ENCODE results near the gene TKT.
"Not testable (repeated sequence)": the region's sequence is repeated elsewhere in the genome, so short reads cannot be mapped to it uniquely, and the experiment has no call there.

Gene TKT

DNA sequence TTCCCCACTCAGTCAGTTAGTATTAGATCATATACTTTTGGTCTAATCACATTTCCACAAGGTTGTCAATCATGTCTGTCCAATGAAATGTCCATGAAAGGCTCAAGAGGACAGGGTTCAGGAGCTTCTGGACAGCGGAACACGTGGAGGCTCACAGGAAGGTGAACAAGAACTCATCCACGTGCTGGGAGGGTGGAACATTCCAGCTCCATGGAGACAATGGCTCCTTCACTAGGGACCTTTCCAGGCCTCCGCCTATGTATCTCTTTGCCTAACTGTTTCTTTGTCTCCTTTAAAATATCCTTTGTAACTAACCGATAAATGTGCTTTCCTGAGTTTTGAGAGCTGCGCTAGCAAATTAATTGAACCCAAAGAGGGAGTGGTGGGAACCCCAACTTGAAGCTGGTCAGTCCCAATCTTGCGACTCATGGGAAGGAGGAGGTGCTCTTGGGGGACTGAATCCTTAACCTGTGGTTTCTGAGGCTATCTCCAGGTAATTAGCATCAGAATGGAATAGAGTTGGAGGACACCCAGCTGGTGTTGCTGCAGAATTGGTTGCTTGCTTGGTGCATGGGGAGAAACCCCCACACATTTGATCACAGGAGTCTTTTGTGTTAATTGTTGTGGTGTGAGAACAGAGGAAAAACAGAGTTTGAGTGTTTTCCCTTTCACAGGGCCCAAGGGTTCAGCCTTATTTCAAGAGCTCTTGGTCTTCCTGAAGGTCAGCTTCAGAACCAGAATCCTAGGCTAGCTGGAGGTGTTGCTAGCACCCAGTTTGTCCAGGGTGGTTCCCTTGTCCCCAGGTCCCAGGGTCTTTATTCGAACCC lies 3.0 kb upstream of the TKT start:
- no peaks in the 10 kb centered on the region for H3K27me3 ChIP-seq (ENCODE audit: control insufficient read depth, insufficient read depth, low read length)
- peaks cover 7% of the 10 kb centered on the region for H3K4me1 ChIP-seq (ENCODE audit: control insufficient read depth, insufficient read depth, low read length)
- no peaks in the 10 kb centered on the region for H3K9me3 ChIP-seq (replicated peaks; ENCODE audit: low read length)
- H3K36me3 ChIP-seq (ENCODE audit: insufficient read depth, low read length), result peaks cover under 1% of the 10 kb centered on the region
- no peak overlapping the region for H3K4me2 ChIP-seq (ENCODE audit: low read length)
- no peak overlapping the region for H3K9ac ChIP-seq (ENCODE audit: low read depth, low read length)
- H3K4me3 ChIP-seq (ENCODE audit: low read length), result no peak overlapping the region

GRCh38 chr3:53257465-53257864 lies 1.6 kb upstream of the TKT start:
- Histone ChIP-seq H3K27me3 (ENCODE audit: control insufficient read depth, insufficient read depth, low read length) (no peaks in the 10 kb centered on the region), H3K36me3 (ENCODE audit: insufficient read depth, low read length) (peaks cover 7% of the 10 kb centered on the region), H3K4me2 (ENCODE audit: low read length) (no peak overlapping the region), H3K9ac (ENCODE audit: low read depth, low read length) (no peak overlapping the region), H3K4me3 (ENCODE audit: low read length) (no peak overlapping the region), H3K9me3 (replicated peaks; ENCODE audit: low read length) (no peaks in the 10 kb centered on the region), H3K4me1 (ENCODE audit: control insufficient read depth, insufficient read depth, low read length) (peaks cover 16% of the 10 kb centered on the region)

DNA sequence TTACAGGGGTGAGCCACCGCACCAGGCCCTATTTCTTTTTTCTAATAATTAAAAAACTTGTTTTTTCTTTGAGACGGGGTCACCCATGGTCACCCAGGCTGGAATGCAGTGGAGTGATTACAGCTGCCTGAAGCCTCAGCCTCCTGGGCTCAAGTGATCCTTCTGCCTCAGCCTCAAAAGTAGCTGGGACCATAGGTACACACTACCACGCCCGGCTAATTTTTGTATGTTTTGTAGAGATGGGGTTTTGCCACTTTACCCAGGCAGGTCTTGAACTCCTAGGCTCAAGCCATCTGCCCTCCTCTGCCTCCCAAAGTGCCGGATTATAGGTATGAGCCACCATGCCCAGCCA lies 858 bp upstream of the TKT start:
- peaks cover 7% of the 10 kb centered on the region for H3K36me3 ChIP-seq (ENCODE audit: insufficient read depth, low read length)
- H3K4me2 ChIP-seq (ENCODE audit: low read length), result no peak overlapping the region
- no peaks in the 10 kb centered on the region for H3K9me3 ChIP-seq (replicated peaks; ENCODE audit: low read length)
- H3K27me3 ChIP-seq (ENCODE audit: control insufficient read depth, insufficient read depth, low read length), result no peaks in the 10 kb centered on the region
- H3K4me1 ChIP-seq (ENCODE audit: control insufficient read depth, insufficient read depth, low read length), result peaks cover 16% of the 10 kb centered on the region
- H3K9ac ChIP-seq (ENCODE audit: low read depth, low read length), result no peak overlapping the region
- no peak overlapping the region for H3K4me3 ChIP-seq (ENCODE audit: low read length)

DNA sequence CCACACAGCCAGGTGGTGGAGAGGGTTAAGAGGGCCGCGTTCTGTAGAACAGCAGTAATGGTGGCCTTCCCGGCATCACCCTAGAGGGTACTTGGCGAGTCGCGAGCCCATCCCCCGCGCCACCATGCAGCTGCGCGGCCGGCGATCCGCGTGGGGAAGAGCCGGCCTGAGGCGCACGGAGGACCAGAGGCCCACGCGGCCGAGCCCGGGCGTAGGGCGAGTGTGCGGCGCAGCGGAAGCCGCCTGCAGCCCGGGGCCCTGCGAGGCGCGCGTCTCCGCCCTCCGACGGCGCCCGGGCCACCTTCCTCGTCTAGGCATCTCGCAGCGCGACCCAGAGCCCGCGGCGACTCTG lies 423 bp downstream of the TKT start:
- Histone ChIP-seq H3K36me3 (ENCODE audit: insufficient read depth, low read length) (peaks cover 14% of the 10 kb centered on the region), H3K4me3 (ENCODE audit: low read length) (peak overlapping the region; percentile 93), H3K9me3 (replicated peaks; ENCODE audit: low read length) (no peaks in the 10 kb centered on the region), H3K4me2 (ENCODE audit: low read length) (peak overlapping the region; percentile 92), H3K27me3 (ENCODE audit: control insufficient read depth, insufficient read depth, low read length) (no peaks in the 10 kb centered on the region), H3K4me1 (ENCODE audit: control insufficient read depth, insufficient read depth, low read length) (peaks cover 25% of the 10 kb centered on the region), H3K9ac (ENCODE audit: low read depth, low read length) (peak overlapping the region; percentile 91)

DNA sequence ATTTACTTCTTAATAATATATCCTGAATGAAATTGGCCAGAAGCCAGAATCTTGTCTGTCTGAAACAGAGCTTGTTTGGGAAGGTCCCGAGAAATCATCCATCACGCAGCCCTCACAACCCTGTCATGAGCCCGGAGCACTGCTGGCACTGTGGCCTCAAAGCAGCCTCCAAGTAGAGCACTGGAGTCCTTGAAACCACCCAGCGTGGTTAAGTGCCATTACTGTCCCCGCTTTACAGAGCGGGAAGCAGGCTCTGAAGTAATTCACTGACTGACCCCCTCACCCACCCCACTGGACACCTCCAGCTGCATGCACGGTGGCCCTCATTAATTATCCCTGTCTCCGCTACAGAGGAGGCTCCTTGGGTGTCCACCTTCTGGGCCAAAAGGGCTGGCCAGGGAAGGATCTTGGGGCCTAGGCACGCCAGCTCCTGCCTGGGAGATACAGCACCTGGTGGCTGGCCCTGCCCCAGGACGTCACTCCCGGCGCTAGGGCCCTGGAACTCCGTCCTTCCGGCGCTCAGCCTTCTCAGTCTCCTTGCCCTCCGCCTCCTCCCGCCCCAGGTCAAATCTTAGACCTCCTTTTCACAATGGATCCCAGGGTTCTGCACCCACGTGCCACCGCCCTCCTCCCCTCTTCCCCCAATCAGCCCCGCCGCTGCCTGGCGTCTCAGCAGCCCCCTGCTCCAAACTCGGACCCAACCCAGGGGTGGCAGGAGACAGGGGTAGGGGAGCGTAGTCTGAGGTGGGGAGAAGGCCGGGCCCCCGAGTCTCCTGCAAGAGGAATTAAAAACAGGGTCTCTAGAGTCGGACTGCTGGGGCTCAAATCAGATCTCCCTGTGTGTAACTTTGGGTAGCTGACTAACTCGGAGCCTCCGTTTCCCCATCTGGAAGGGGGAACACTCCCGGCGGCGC lies 1.1 kb downstream of the TKT start:
- Histone ChIP-seq H3K36me3 (ENCODE audit: insufficient read depth, low read length) (peaks cover 14% of the 10 kb centered on the region), H3K27me3 (ENCODE audit: control insufficient read depth, insufficient read depth, low read length) (no peaks in the 10 kb centered on the region), H3K4me3 (ENCODE audit: low read length) (peak overlapping the region; percentile 93), H3K4me2 (ENCODE audit: low read length) (peak overlapping the region; percentile 92), H3K4me1 (ENCODE audit: control insufficient read depth, insufficient read depth, low read length) (peaks cover 30% of the 10 kb centered on the region), H3K9ac (ENCODE audit: low read depth, low read length) (peak overlapping the region; percentile 91), H3K9me3 (replicated peaks; ENCODE audit: low read length) (no peaks in the 10 kb centered on the region)

DNA sequence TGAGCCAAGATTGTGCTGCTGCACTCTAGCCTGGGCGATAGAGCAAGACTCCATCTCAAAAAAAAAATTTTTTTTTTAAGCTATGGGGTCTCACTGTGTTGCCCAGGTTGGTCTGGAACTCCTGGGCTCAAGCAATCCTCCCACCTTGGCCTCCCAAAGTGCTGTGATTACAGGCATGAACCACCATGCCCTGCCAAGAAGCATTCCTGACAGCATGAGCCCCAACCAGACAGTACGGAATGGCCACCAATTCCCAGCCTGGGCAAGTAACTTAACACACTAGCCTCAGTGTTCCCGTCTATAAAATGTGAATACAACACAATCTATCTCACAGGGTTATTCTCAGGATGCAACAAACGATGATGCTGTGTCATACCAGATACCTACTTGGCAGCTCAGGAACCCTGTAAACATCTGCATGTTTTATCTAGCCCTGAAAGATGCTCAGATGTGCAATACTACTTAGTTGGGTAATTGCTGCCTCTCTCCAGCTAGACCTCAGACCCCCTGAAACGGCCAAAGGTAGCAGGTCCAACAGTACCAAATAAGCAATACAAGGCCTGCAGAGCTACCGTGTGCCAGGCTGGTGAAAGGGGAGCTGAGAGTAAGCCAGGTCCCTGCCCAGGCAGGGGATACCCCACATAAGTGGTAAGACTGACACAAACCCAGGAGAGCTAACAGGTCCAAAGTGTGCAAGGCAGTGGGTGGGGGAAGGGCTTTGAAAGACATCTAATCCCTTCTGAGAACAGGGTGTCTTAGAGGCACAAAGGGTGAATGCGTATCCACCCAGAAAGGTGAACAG lies 1.9 kb downstream of the TKT start:
- Histone ChIP-seq H3K9ac (ENCODE audit: low read depth, low read length) (peak overlapping the region; percentile 91), H3K4me1 (ENCODE audit: control insufficient read depth, insufficient read depth, low read length) (peaks cover 30% of the 10 kb centered on the region)

DNA sequence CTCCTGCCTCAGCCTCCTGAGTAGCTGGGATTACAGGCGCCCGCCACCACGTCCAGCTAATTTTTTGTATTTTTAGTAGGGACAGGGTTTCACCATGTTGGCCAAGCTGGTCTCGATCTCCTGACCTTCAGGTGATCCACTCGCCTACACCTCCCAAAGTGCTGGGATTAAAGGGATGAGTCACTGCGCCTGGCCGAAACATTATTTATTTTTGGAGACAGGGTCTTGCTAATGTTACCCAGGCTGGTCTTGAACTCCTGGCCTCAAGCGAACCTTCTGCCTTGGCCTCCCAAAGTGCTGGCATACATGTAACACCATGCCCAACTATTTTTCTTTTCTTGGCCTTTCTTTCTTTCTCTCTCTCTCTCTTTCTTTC lies 2.9 kb downstream of the TKT start:
- peaks cover 14% of the 10 kb centered on the region for H3K36me3 ChIP-seq (ENCODE audit: insufficient read depth, low read length)
- H3K4me1 ChIP-seq (ENCODE audit: control insufficient read depth, insufficient read depth, low read length), result peaks cover 30% of the 10 kb centered on the region
- H3K9ac ChIP-seq (ENCODE audit: low read depth, low read length); H3K9me3 ChIP-seq (replicated peaks; ENCODE audit: low read length); H3K27me3 ChIP-seq (ENCODE audit: control insufficient read depth, insufficient read depth, low read length): not testable (repeated sequence)
- H3K4me3 ChIP-seq (ENCODE audit: low read length), result peak overlapping the region; percentile 93
- H3K4me2 ChIP-seq (ENCODE audit: low read length), result peak overlapping the region; percentile 92

More for the DNA sequence above, 1.9 kb downstream of the TKT start:
- Histone ChIP-seq H3K36me3 (ENCODE audit: insufficient read depth, low read length) (peaks cover 14% of the 10 kb centered on the region), H3K27me3 (ENCODE audit: control insufficient read depth, insufficient read depth, low read length) (no peaks in the 10 kb centered on the region), H3K4me2 (ENCODE audit: low read length) (peak overlapping the region; percentile 92), H3K4me3 (ENCODE audit: low read length) (peak overlapping the region; percentile 93), H3K9me3 (replicated peaks; ENCODE audit: low read length) (no peaks in the 10 kb centered on the region)

DNA sequence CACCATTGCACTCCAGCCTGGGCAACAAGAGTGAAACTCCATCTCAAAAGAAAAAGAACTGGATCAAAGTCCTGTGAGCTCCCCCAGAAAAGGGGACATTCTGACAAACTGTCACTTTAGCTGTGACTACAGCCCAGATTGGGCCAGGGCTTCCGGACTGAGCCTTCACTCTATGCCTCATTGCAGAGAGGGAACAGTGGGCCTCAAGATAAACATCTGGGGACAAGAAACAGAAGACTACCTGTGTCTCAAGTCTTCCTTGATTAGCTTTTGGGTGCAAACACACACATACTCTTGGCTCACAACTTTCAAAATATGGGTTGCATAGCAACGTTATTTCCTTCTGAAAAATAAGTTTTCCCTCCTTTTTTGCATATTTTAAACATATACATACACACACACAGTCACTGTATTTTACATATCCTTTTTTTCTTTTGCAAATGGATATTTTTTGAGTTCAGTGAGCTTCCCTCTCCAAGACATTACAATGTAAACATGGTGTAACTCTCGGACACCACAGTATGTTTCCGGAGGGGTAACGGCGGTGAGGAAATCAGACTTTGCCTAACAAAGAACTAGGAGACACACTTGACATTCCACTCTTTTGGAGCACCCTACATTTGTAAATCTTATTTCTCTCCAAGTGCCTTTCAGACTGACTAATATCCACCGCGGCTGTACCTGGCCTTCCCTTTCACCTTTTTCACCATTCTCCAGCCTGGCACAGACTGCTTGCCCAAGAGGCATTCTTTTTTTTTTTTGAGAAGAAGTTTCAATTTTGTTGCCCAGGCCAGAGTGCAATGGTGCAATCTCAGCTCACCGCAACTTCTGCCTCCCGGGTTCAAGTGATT lies 3.5 kb downstream of the TKT start:
- Histone ChIP-seq H3K4me3 (ENCODE audit: low read length) (no peak overlapping the region), H3K36me3 (ENCODE audit: insufficient read depth, low read length) (peaks cover 14% of the 10 kb centered on the region), H3K4me2 (ENCODE audit: low read length) (peak overlapping the region; percentile 92), H3K9ac (ENCODE audit: low read depth, low read length) (no peak overlapping the region), H3K27me3 (ENCODE audit: control insufficient read depth, insufficient read depth, low read length) (no peaks in the 10 kb centered on the region), H3K4me1 (ENCODE audit: control insufficient read depth, insufficient read depth, low read length) (peaks cover 30% of the 10 kb centered on the region), H3K9me3 (replicated peaks; ENCODE audit: low read length) (no peaks in the 10 kb centered on the region)

- Histone ChIP-seq H3K4me3 (ENCODE audit: low read length) (no peak overlapping the region), H3K36me3 (ENCODE audit: insufficient read depth, low read length) (peaks cover 18% of the 10 kb centered on the region), H3K9ac (ENCODE audit: low read depth, low read length) (peak overlapping the region; percentile 29), H3K9me3 (replicated peaks; ENCODE audit: low read length) (no peaks in the 10 kb centered on the region), H3K4me1 (ENCODE audit: control insufficient read depth, insufficient read depth, low read length) (peaks cover 30% of the 10 kb centered on the region), H3K4me2 (ENCODE audit: low read length) (peak overlapping the region; percentile 2), H3K27me3 (ENCODE audit: control insufficient read depth, insufficient read depth, low read length) (no peaks in the 10 kb centered on the region)
Measured at GRCh38 chr3:53250881-53251605, 4.8 kb downstream of the TKT start.

GRCh38 chr3:53250453-53250852 lies 5.4 kb downstream of the TKT start:
- Histone ChIP-seq H3K9ac (ENCODE audit: low read depth, low read length) (no peak overlapping the region), H3K4me1 (ENCODE audit: control insufficient read depth, insufficient read depth, low read length) (peaks cover 30% of the 10 kb centered on the region), H3K27me3 (ENCODE audit: control insufficient read depth, insufficient read depth, low read length) (no peaks in the 10 kb centered on the region), H3K4me2 (ENCODE audit: low read length) (no peak overlapping the region), H3K4me3 (ENCODE audit: low read length) (no peak overlapping the region), H3K36me3 (ENCODE audit: insufficient read depth, low read length) (peaks cover 19% of the 10 kb centered on the region), H3K9me3 (replicated peaks; ENCODE audit: low read length) (no peaks in the 10 kb centered on the region)
